A549 (cell line): ENCODE measurements around the gene AJAP1. TPM values are rescaled to one million over a fixed set of nuclear protein-coding genes. Genes with fewer than 3 reads are reported as not detected.

Experiments used
- ATAC-seq, 2 experiments: fragments of 200-7000 bp in 1 of 2; fragments of >200 bp in 1 of 2; cut with Nextera tagmentation in 1 of 2; cut with Tn5 transposase in 1 of 2; 3 replicates each; pipeline versions ENCODE4 v1.8.0 to v1.9.1; 2018 to 2020; ENCODE audit warnings: mild to moderate bottlenecking in 1 of 2, moderate library complexity in 1 of 2
- CTCF ChIA-PET: fragments of 300-600 bp; sonication (Branson Sonifier 250); formaldehyde crosslinking; extraction: SDS; loops from one replicate; lab custom pipeline; 2021; ENCODE audit warnings: antibody characterized with exemption, inconsistent platforms; lab: Yijun Ruan, JAX
- POLR2A ChIA-PET: fragments of 350-600 bp; formaldehyde crosslinking; extraction: SDS; loops from one replicate; lab custom pipeline; 2021; ENCODE audit warnings: antibody characterized with exemption, inconsistent platforms; lab: Yijun Ruan, JAX
- DNase-seq, 2 experiments: peaks; one replicate each; pipeline versions ENCODE4 v3.0.0 to v3.0.0-alpha.2; 2011 to 2016; ENCODE audit warnings: low read depth in 1 of 2, low spot score in 1 of 2
- FAIRE-seq: peaks from 2 replicates; lab custom pipeline; 2011; peaks lifted over from hg19 to GRCh38; lab: Jason Lieb, UNC
- H3K27ac ChIP-seq, 2 experiments: fragments of >200 bp; sonication (Bioruptor Twin); formaldehyde crosslinking; 3 replicates each; pipeline ENCODE4 v1.5.1; 2016 to 2017
- H3K4me1 ChIP-seq: fragments of >200 bp; sonication (Bioruptor Twin); formaldehyde crosslinking; 3 replicates; pipeline ENCODE4 v1.6.1; 2016
- H3K4me2 ChIP-seq: fragments of >200 bp; sonication (Bioruptor Twin); formaldehyde crosslinking; 3 replicates; pipeline ENCODE4 v1.6.1; 2016
- H3K4me3 ChIP-seq: fragments of >200 bp; sonication (Bioruptor Twin); formaldehyde crosslinking; 3 replicates; pipeline ENCODE4 v1.5.1; 2016
- H3K9me3 ChIP-seq: fragments of >200 bp; sonication (Bioruptor Twin); formaldehyde crosslinking; 3 replicates; pipeline ENCODE4 v1.6.1; 2016
- BCL3 ChIP-seq: fragments of >200 bp; sonication (Bioruptor Twin); formaldehyde crosslinking; IDR thresholded peaks from 3 replicates; pipeline ENCODE4 v1.6.1; 2016
- CBX2 ChIP-seq: fragments of 200-600 bp; sonication (generic); IDR thresholded peaks from 2 replicates; pipeline ENCODE4 v1.6.1; 2016; ENCODE audit warnings: low read depth, mild to moderate bottlenecking, borderline replicate concordance
- CTCF ChIP-seq: fragments of >200 bp; sonication (Bioruptor Twin); formaldehyde crosslinking; IDR thresholded peaks from 3 replicates; pipeline ENCODE4 v1.5.1; 2016
- EHMT2 ChIP-seq: fragments of 200-600 bp; sonication (generic); IDR thresholded peaks from 2 replicates; pipeline ENCODE4 v1.6.1; 2016; ENCODE audit warnings: antibody characterized with exemption, low read depth, mild to moderate bottlenecking, moderate library complexity
- EP300 ChIP-seq, 2 experiments: fragments of >200 bp; sonication (Bioruptor Twin); formaldehyde crosslinking; IDR thresholded peaks; 2 replicates in 1 of 2; 3 replicates in 1 of 2; pipeline ENCODE4 v1.6.1; 2016 to 2017
- FOSB ChIP-seq: fragments of 250-450 bp; sonication (Bioruptor Pico); IDR thresholded peaks from 2 replicates; pipeline ENCODE4 v1.5.0; 2020; ENCODE audit warnings: mild to moderate bottlenecking, moderate library complexity
- HES2 ChIP-seq: fragments of >200 bp; sonication (Bioruptor Twin); formaldehyde crosslinking; IDR thresholded peaks from 2 replicates; pipeline ENCODE4 v1.6.1; 2016
- HMGXB4 ChIP-seq: fragments of 250-450 bp; sonication (Bioruptor Pico); IDR thresholded peaks from 2 replicates; pipeline ENCODE4 v1.5.0; 2021; ENCODE audit warnings: mild to moderate bottlenecking, moderate library complexity, borderline replicate concordance
- HOXB5 ChIP-seq: fragments of 250-450 bp; sonication (Bioruptor Pico); IDR thresholded peaks from 2 replicates; pipeline ENCODE4 v1.5.0; 2020; ENCODE audit warnings: mild to moderate bottlenecking, moderate library complexity
- KDM1A ChIP-seq: fragments of 200-600 bp; sonication (generic); IDR thresholded peaks from 2 replicates; pipeline ENCODE4 v1.6.1; 2016; ENCODE audit warnings: low read depth, mild to moderate bottlenecking
- PHF8 ChIP-seq: fragments of 200-600 bp; sonication (generic); IDR thresholded peaks from 2 replicates; pipeline ENCODE4 v1.6.1; 2016; ENCODE audit warnings: low read depth, mild to moderate bottlenecking, antibody characterized with exemption, moderate library complexity, borderline replicate concordance
- POLR2AphosphoS2 ChIP-seq: conservative IDR thresholded peaks from 2 replicates; pipeline ENCODE4 v1.6.1; 2012; ENCODE audit warnings: low read length, improper control_type of control experiment, inconsistent platforms
- RCOR1 ChIP-seq: fragments of 150-350 bp; IDR thresholded peaks from 2 replicates; pipeline ENCODE4 v1.6.1; 2014; ENCODE audit warnings: antibody characterized with exemption, low read length, low read depth
- RFX5 ChIP-seq: fragments of 450-650 bp; IDR thresholded peaks from 2 replicates; pipeline ENCODE4 v1.7.1; 2014; ENCODE audit warnings: antibody characterized with exemption, mild to moderate bottlenecking, moderate library complexity
- SMC3 ChIP-seq: fragments of >200 bp; sonication (Bioruptor Twin); formaldehyde crosslinking; IDR thresholded peaks from 3 replicates; pipeline ENCODE4 v1.6.1; 2018; ENCODE audit warnings: inconsistent platforms
- TP53 ChIP-seq: fragments of 250-450 bp; sonication (Bioruptor Pico); IDR thresholded peaks from 2 replicates; pipeline ENCODE4 v1.5.0; 2021; ENCODE audit warnings: mild to moderate bottlenecking, moderate library complexity
- ZC3H11A ChIP-seq: fragments of 450-650 bp; IDR thresholded peaks from 2 replicates; pipeline ENCODE4 v1.6.1; 2014; ENCODE audit warnings: antibody characterized with exemption, mild to moderate bottlenecking
- ZSCAN20 ChIP-seq: fragments of 250-450 bp; sonication (Bioruptor Pico); IDR thresholded peaks from 2 replicates; pipeline ENCODE4 v1.8.0; 2022; ENCODE audit warnings: mild to moderate bottlenecking, moderate library complexity
- WGBS: methylation state at CpG from one replicate; pipeline ENCODE4 v1.1.6; 2017; ENCODE audit errors: missing lambda C conversion rate; 5-methylcytosine and 5-hydroxymethylcytosine counted together
- polyA plus RNA-seq, 4 experiments: library from polyadenylated mRNA; depleted of rRNA in 3 of 4; stranded (reverse); fragments of >200 nt; fragmentation: RNase III in 1 of 4; extraction: RNeasy Plus Mini Kit Qiagen cat#74134 plus additional on column Dnase treatment in 1 of 4; gene quantifications; 2 replicates in 3 of 4; 3 replicates in 1 of 4; pipeline ENCODE4 v1.2.3, GENCODE V29; 2011 to 2017

Gene AJAP1
- polyA plus RNA-seq, 2 of the 4 experiments (the other 2 are of a cell fraction), result not detected

GRCh38 chr1:4701276-4701675 lies 46.9 kb downstream of the AJAP1 start:
- CTCF ChIA-PET, result no interaction called here

GRCh38 chr1:4702464-4702863 lies 48.1 kb downstream of the AJAP1 start:
- TF ChIP-seq HOXB5 (CRISPR knock-in tag) (no peak), EP300 (IDR thresholded peaks at IDR 0.05) (no peak), PHF8 (no peak), ZC3H11A (no peak), HMGXB4 (CRISPR knock-in tag) (no peak), SMC3 (no peak), RFX5 (no peak), POLR2AphosphoS2 (no peak), HES2 (no peak), FOSB (CRISPR knock-in tag) (no peak), CTCF (no peak), RCOR1 (no peak)
- H3K4me3 ChIP-seq, result no peak overlapping the region
- no peaks in the 10 kb centered on the region for H3K9me3 ChIP-seq
- no peak overlapping the region for H3K4me2 ChIP-seq
- ATAC-seq, result no peak
- no peak for DNase-seq
- H3K4me1 ChIP-seq, result no peaks in the 10 kb centered on the region
- CTCF ChIA-PET, result interaction anchor here (0.5 kb wide), 1 partner anchor 172 kb away, joined by 4 read pairs; no protein-coding TSS in a partner anchor
- 61% methylated on average over 2 of the region's 12 CpGs for WGBS
- no peak for FAIRE-seq
- no peak overlapping the region for H3K27ac ChIP-seq
- POLR2A ChIA-PET, result no interaction called here

More at GRCh38 chr1:4701276-4701675, 46.9 kb downstream of the AJAP1 start:
- no peak overlapping the region for H3K4me2 ChIP-seq
- no peak for DNase-seq
- H3K4me3 ChIP-seq, result no peak overlapping the region
- ATAC-seq, result no peak
- no peaks in the 10 kb centered on the region for H3K4me1 ChIP-seq
- WGBS, result 42% methylated on average over 7 of the region's 9 CpGs
- no peak for FAIRE-seq
- no peaks in the 10 kb centered on the region for H3K9me3 ChIP-seq
- POLR2A ChIA-PET, result no interaction called here
- no peak overlapping the region for H3K27ac ChIP-seq
- TF ChIP-seq EHMT2, result no peak
- TF ChIP-seq, all 56 proteins: peak for 0

GRCh38 chr1:4702932-4703331 lies 48.5 kb downstream of the AJAP1 start:
- ChIA-PET CTCF (interaction anchor here (0.5 kb wide), 1 partner anchor 172 kb away, joined by 4 read pairs; no protein-coding TSS in a partner anchor), POLR2A (no interaction called here)
- H3K4me1 ChIP-seq, result no peaks in the 10 kb centered on the region
- H3K4me3 ChIP-seq, result no peak overlapping the region
- H3K27ac ChIP-seq, result no peak overlapping the region
- H3K4me2 ChIP-seq, result no peak overlapping the region
- no peak for TF ChIP-seq EHMT2
- H3K9me3 ChIP-seq, result no peaks in the 10 kb centered on the region
- FAIRE-seq (no peak), ATAC-seq (no peak), DNase-seq (no peak)
- 62% methylated on average over 15 of the region's 16 CpGs for WGBS

GRCh38 chr1:4703646-4704045 lies 49.2 kb downstream of the AJAP1 start:
- ChIA-PET CTCF (no interaction called here), POLR2A (no interaction called here)
- H3K4me3 ChIP-seq, result no peak overlapping the region
- no peaks in the 10 kb centered on the region for H3K4me1 ChIP-seq
- ATAC-seq (no peak), DNase-seq (no peak), FAIRE-seq (no peak)
- H3K9me3 ChIP-seq, result no peaks in the 10 kb centered on the region
- H3K27ac ChIP-seq, result no peak overlapping the region
- H3K4me2 ChIP-seq, result no peak overlapping the region
- WGBS, result 69% methylated on average over 3 of the region's 6 CpGs
- no peak for TF ChIP-seq KDM1A
- no peak for TF ChIP-seq CBX2
- no peak for TF ChIP-seq ZSCAN20 (CRISPR knock-in tag)
- no peak for TF ChIP-seq CTCF
- TF ChIP-seq BCL3, result no peak
- TF ChIP-seq EHMT2, result no peak
- TF ChIP-seq ZC3H11A, result no peak
- TF ChIP-seq EP300 (IDR thresholded peaks at IDR 0.05), result no peak
- TF ChIP-seq TP53, result no peak
